Common myeloid progenitor, CD34-positive (primary cell): ENCODE data around the gene COL6A5. TPM values are rescaled to one million over a fixed set of nuclear protein-coding genes. Genes with fewer than 3 reads are reported as not detected.

Experiments
- CTCF ChIA-PET: fragments of 350-600 bp; sonication (Branson Sonifier 250); formaldehyde crosslinking; loops from one replicate; lab custom pipeline; 2021; ENCODE audit warnings: antibody characterized with exemption; lab: Charles Lee
- POLR2A ChIA-PET: fragments of 350-600 bp; sonication (Branson Sonifier 250); formaldehyde crosslinking; loops from one replicate; lab custom pipeline; 2021; ENCODE audit warnings: antibody characterized with exemption; lab: Charles Lee
- DNase-seq, 3 donors: peaks; one replicate each; pipeline versions ENCODE4 v3.0.0 to v3.0.0-alpha.2; 2013
- H3K27ac ChIP-seq, 2 experiments: 1 replicate in 1 of 2; 2 replicates in 1 of 2; pipeline ENCODE4 v1.7.0; 2013; ENCODE audit warnings: inconsistent platforms in 2 of 2, low read length in 2 of 2, mild to moderate bottlenecking in 2 of 2, low read depth in 1 of 2, moderate library complexity in 1 of 2; ENCODE audit not compliant: severe bottlenecking in 2 of 2, insufficient read depth in 1 of 2, poor library complexity in 1 of 2
- H3K27me3 ChIP-seq, 5 experiments: replicated peaks in 2 of 5; 1 replicate in 3 of 5; 2 replicates in 2 of 5; pipeline versions ENCODE4 v1.6.1 to v1.7.0; 2013; ENCODE audit warnings: low read length in 4 of 5, mild to moderate bottlenecking in 2 of 5, moderate library complexity in 2 of 5, inconsistent platforms in 1 of 5; ENCODE audit not compliant: insufficient read depth in 5 of 5, control insufficient read depth in 4 of 5
- H3K36me3 ChIP-seq, 4 experiments: 1 replicate in 2 of 4; 2 replicates in 2 of 4; pipeline versions ENCODE4 v1.6.1 to v1.7.0; 2013; ENCODE audit warnings: low read length in 3 of 4, control low read depth in 1 of 4, mild to moderate bottlenecking in 1 of 4; ENCODE audit not compliant: control insufficient read depth in 4 of 4, insufficient read depth in 4 of 4
- H3K4me1 ChIP-seq, 4 experiments: 1 replicate in 3 of 4; 2 replicates in 1 of 4; pipeline versions ENCODE4 v1.6.1 to v1.7.1; 2013; ENCODE audit warnings: low read length in 3 of 4, mild to moderate bottlenecking in 3 of 4, control low read depth in 1 of 4, inconsistent platforms in 1 of 4, moderate library complexity in 1 of 4; ENCODE audit not compliant: control insufficient read depth in 4 of 4, insufficient read depth in 4 of 4; ENCODE audit errors: control extremely low read depth in 1 of 4
- H3K4me3 ChIP-seq, 7 experiments: 1 replicate in 4 of 7; 2 replicates in 3 of 7; pipeline versions ENCODE4 v1.5.1 to v1.7.0; 2013; ENCODE audit warnings: mild to moderate bottlenecking in 7 of 7, low read length in 6 of 7, moderate library complexity in 6 of 7, inconsistent platforms in 2 of 7, low read depth in 2 of 7, control low read depth in 1 of 7; ENCODE audit not compliant: insufficient read depth in 4 of 7, control insufficient read depth in 1 of 7; ENCODE audit errors: extremely low read depth in 1 of 7
- H3K9me3 ChIP-seq, 5 experiments: 1 replicate in 4 of 5; 2 replicates in 1 of 5; pipeline versions ENCODE4 v1.6.1 to v1.7.1; 2013; ENCODE audit warnings: low read length in 4 of 5, mild to moderate bottlenecking in 2 of 5, inconsistent platforms in 1 of 5, low read depth in 1 of 5, moderate library complexity in 1 of 5; ENCODE audit not compliant: control insufficient read depth in 4 of 5, insufficient read depth in 2 of 5; ENCODE audit errors: control extremely low read depth in 1 of 5
- WGBS: methylation state at CpG from one replicate; pipeline ENCODE4 v1.1.5; 2013; ENCODE audit not compliant: insufficient coverage; 5-methylcytosine and 5-hydroxymethylcytosine counted together
- polyA plus RNA-seq: library from polyadenylated mRNA; unstranded; fragments of 120-200 nt; gene quantifications from one replicate; pipeline ENCODE4 v1.2.1, GENCODE V29; 2013

COL6A5 gene
- polyA plus RNA-seq = 0.74 TPM

DNA sequence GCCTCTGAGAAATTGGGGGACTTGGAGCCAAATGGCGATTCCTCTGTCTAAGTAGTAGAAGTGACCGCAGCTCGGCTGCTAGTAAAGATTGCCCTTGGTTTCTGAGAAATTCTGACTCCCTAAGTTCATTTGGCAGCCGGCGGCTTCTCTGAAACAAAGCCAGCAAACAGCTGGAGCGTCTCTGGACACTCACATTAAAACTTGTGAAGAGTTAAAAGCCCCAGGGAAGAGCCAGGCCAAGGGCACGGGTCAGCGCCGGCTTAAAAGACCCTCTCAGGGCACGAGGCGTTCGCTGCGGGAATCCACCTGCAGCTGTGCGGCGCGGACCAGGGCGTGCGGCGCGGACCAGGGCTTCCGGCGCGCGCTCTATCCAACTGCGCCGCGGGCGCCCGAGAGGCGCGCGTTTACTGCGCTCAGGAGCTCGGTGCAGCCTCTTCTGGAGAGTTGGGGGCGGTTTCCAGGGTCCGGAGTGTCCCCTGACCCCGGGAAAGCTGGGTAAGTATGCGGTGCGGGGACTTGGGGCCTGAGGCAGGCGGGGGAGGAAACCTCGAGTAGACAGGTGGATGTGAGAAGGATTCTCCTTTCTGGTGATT is at the start of gene COL6A5:
Gene COL6A5, plus strand, starts transcription at position 186 of the 593 bp plus-strand sequence. CDS start 27,967 bp downstream, outside the sequence.
- peak; percentile 4 to 67 (median 56) for DNase-seq
- Histone ChIP-seq H3K4me3 (peak within 1 kb of the TSS in 5 of 7 experiments; percentile 6 to 42 (median 19)), H3K27ac (no peak within 1 kb of the TSS), H3K36me3 (no peaks in the 10 kb centered on the region), H3K4me1 (peaks cover 0 to 5% (median 0%) of the 10 kb centered on the region in 4 experiments), H3K27me3 (peaks cover 7 to 49% (median 29%) of the 10 kb centered on the region in 5 experiments), H3K9me3 (peaks cover 0 to 3% (median 0%) of the 10 kb centered on the region in 5 experiments)
- WGBS = 2% methylated on average over 29 of the region's 41 CpGs
- POLR2A ChIA-PET = no interaction called here
- CTCF ChIA-PET = interaction anchor here (1.3 kb wide), 1 partner anchor 9 kb away, joined by 5 read pairs; no protein-coding TSS in a partner anchor

GRCh38 chr3:130299531-130299930 is 45.9 kb upstream of the COL6A5 start:
- Histone ChIP-seq H3K36me3 (no peaks in the 10 kb centered on the region), H3K4me1 (no peaks in the 10 kb centered on the region), H3K27me3 (peaks cover 0 to 2% (median 0%) of the 10 kb centered on the region in 5 experiments), H3K27ac (no peak overlapping the region), H3K9me3 (no peaks in the 10 kb centered on the region), H3K4me3 (no peak overlapping the region)
- DNase-seq = no peak
- 100% methylated on average over 1 of the region's 2 CpGs for WGBS
- POLR2A ChIA-PET = no interaction called here
- CTCF ChIA-PET = no interaction called here

DNA sequence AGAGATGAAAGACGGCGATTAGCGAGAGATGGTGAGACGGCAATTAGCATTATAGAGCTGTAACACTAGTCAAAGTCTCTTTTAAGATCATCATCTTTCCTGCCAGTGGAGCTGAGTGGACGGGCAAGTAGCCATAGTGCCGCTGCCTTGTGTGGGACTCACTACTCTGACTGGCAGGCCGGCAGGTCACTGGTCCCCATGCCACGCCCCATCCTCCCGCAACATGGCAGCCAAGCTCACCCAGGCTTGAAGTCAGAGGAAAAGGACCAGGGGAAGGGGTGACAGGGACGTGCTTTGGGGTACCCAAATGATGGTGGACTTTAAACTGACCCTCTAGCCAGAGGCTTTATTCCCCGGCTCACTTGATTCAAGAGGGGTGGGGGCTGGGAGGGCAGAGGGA is 44.6 kb upstream of the COL6A5 start:
- CTCF ChIA-PET = no interaction called here
- WGBS = 95% methylated on average over 11 of the region's 11 CpGs
- POLR2A ChIA-PET = no interaction called here
- no peak overlapping the region for H3K4me3 ChIP-seq
- H3K36me3 ChIP-seq = no peaks in the 10 kb centered on the region
- no peaks in the 10 kb centered on the region for H3K4me1 ChIP-seq
- peaks cover 0 to 8% (median 2%) of the 10 kb centered on the region in 5 experiments for H3K27me3 ChIP-seq
- no peak overlapping the region for H3K27ac ChIP-seq
- DNase-seq = no peak
- no peaks in the 10 kb centered on the region for H3K9me3 ChIP-seq

GRCh38 chr3:130310109-130310508 is 35.4 kb upstream of the COL6A5 start:
- POLR2A ChIA-PET = no interaction called here
- 71% methylated on average over 2 of the region's 4 CpGs for WGBS

GRCh38 chr3:130312374-130312773 is 33.1 kb upstream of the COL6A5 start:
- CTCF ChIA-PET = interaction anchor here (1.4 kb wide), 1 partner anchor 32 kb away, joined by 3 read pairs; no protein-coding TSS in a partner anchor
- Histone ChIP-seq H3K27ac (no peak overlapping the region), H3K27me3 (peaks cover 0 to 7% (median 0%) of the 10 kb centered on the region in 5 experiments), H3K9me3 (peaks cover 0 to 2% (median 0%) of the 10 kb centered on the region in 5 experiments), H3K36me3 (no peaks in the 10 kb centered on the region), H3K4me3 (no peak overlapping the region), H3K4me1 (no peaks in the 10 kb centered on the region)
- no peak for DNase-seq
- POLR2A ChIA-PET = no interaction called here

More at GRCh38 chr3:130310109-130310508, 35.4 kb upstream of the COL6A5 start:
- CTCF ChIA-PET = interaction anchor here (0.6 kb wide), 1 partner anchor 169 kb away, joined by 3 read pairs; no protein-coding TSS in a partner anchor
- no peaks in the 10 kb centered on the region for H3K4me1 ChIP-seq
- H3K9me3 ChIP-seq = peaks cover 0 to 2% (median 0%) of the 10 kb centered on the region in 5 experiments
- H3K27me3 ChIP-seq = peaks cover 0 to 13% (median 1%) of the 10 kb centered on the region in 5 experiments
- no peak overlapping the region for H3K27ac ChIP-seq
- no peak overlapping the region for H3K4me3 ChIP-seq
- no peak for DNase-seq
- H3K36me3 ChIP-seq = no peaks in the 10 kb centered on the region

- no peak overlapping the region for H3K4me3 ChIP-seq
- no peaks in the 10 kb centered on the region for H3K36me3 ChIP-seq
- no peaks in the 10 kb centered on the region for H3K4me1 ChIP-seq
- DNase-seq = no peak
- CTCF ChIA-PET = interaction anchor here (0.7 kb wide), 2 partner anchors 39 to 241 kb away, joined by 3 read pairs; no protein-coding TSS in a partner anchor
- POLR2A ChIA-PET = no interaction called here
- H3K27me3 ChIP-seq = peaks cover 0 to 3% (median 2%) of the 10 kb centered on the region in 5 experiments
- no peak overlapping the region for H3K27ac ChIP-seq
- H3K9me3 ChIP-seq = peaks cover 0 to 2% (median 0%) of the 10 kb centered on the region in 5 experiments
- WGBS = 100% methylated on average over 2 of the region's 2 CpGs
Measured at GRCh38 chr3:130316169-130316568, 29.3 kb upstream of the COL6A5 start.

DNA sequence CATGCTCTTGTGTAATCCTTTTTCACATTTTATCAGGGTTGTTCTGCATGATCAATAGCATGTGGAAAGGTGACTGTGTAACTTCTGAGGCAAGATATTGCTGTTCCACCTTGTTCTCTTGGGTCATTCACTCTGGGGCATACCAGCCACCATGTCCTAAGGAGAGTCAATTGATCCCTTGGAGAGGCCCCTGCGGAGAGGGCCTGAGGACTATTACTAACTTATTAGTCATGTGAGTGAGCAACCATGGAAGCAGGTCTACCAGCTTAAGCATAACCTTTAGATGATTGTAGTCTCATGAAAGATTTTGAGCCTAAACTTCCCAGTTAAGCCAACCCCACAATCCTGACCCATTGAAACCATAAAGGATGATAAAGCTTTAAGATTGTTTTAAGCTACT is 22.0 kb upstream of the COL6A5 start:
- POLR2A ChIA-PET = no interaction called here
- CTCF ChIA-PET = no interaction called here
- 100% methylated on average over 1 of the region's 1 CpG for WGBS
- H3K36me3 ChIP-seq = no peaks in the 10 kb centered on the region
- no peaks in the 10 kb centered on the region for H3K4me1 ChIP-seq
- no peak overlapping the region for H3K4me3 ChIP-seq
- no peak overlapping the region for H3K27ac ChIP-seq
- H3K27me3 ChIP-seq = peaks cover 0 to 3% (median 0%) of the 10 kb centered on the region in 5 experiments
- H3K9me3 ChIP-seq = peaks cover 0 to 4% (median 2%) of the 10 kb centered on the region in 5 experiments
- DNase-seq = no peak
